Prostate gland (tissue), 2 donors: ENCODE results near the gene VSTM2B. TPM values are rescaled to one million over a fixed set of nuclear protein-coding genes. Genes with fewer than 3 reads are reported as not detected.

Experiments
- DNase-seq: peaks from one replicate; pipeline ENCODE4 v3.0.0-alpha.2; 2019; ENCODE audit warnings: low spot score
- H3K27ac ChIP-seq, 2 donors: fragments of 200-600 bp; sonication (generic); 2 replicates each; pipeline ENCODE4 v1.5.1; 2017 to 2019
- H3K27me3 ChIP-seq: fragments of 200-600 bp; sonication (generic); replicated peaks from 2 replicates; pipeline ENCODE4 v1.5.1; 2019; ENCODE audit not compliant: insufficient read depth
- H3K36me3 ChIP-seq, 2 donors: fragments of 200-600 bp; sonication (generic); 1 replicate in 1 of 2; 2 replicates in 1 of 2; pipeline versions ENCODE4 v1.5.1 to v1.8.1; 2017 to 2019
- H3K4me1 ChIP-seq: fragments of 200-600 bp; sonication (generic); replicated peaks from 2 replicates; pipeline ENCODE4 v1.5.1; 2019
- H3K4me3 ChIP-seq, 2 donors: fragments of 200-600 bp; sonication (generic); 2 replicates each; pipeline ENCODE4 v1.5.1; 2017 to 2019
- H3K9me3 ChIP-seq: fragments of 200-600 bp; sonication (generic); 2 replicates; pipeline ENCODE4 v1.5.1; 2017
- CTCF ChIP-seq, 4 experiments: fragments of 200-600 bp in 2 of 4; fragments of 450-650 bp in 2 of 4; sonication (generic) in 2 of 4; IDR thresholded peaks; 1 replicate in 3 of 4; 2 replicates in 1 of 4; pipeline ENCODE4 v1.5.1; 2016 to 2019; ENCODE audit warnings: antibody characterized with exemption in 4 of 4, mild to moderate bottlenecking in 2 of 4, moderate library complexity in 2 of 4
- POLR2A ChIP-seq: fragments of 450-650 bp; IDR thresholded peaks from one replicate; pipeline ENCODE4 v1.6.1; 2016; ENCODE audit warnings: antibody characterized with exemption, mild to moderate bottlenecking
- POLR2AphosphoS5 ChIP-seq: sonication (generic); formaldehyde crosslinking; IDR thresholded peaks from one replicate; pipeline ENCODE4 v1.6.1; 2017; ENCODE audit warnings: antibody characterized with exemption
- WGBS: methylation state at CpG from one replicate; pipeline ENCODE4 v1.1.5; 2018; 5-methylcytosine and 5-hydroxymethylcytosine counted together
- intact Hi-C: fragments of 100-400 bp; cut with DNase I; formaldehyde crosslinking; loops from one replicate; pipeline ENCODE4 v1.14.2; 2022
- total RNA-seq, 2 donors: library from RNA; depleted of rRNA; stranded (reverse); fragments of >200 nt; gene quantifications; one replicate each; pipeline ENCODE4 v1.1.0, GENCODE V29; 2016

Gene VSTM2B
- total RNA-seq, 2 donors from 2014 or later = not detected

GRCh38 chr19:29538651-29539050, 12.9 kb downstream of the VSTM2B start:
- Histone ChIP-seq H3K27ac (no peak overlapping the region), H3K4me3 (no peak overlapping the region), H3K9me3 (no peaks in the 10 kb centered on the region), H3K4me1 (no peaks in the 10 kb centered on the region), H3K36me3 (no peaks in the 10 kb centered on the region), H3K27me3 (no peaks in the 10 kb centered on the region)
- TF ChIP-seq CTCF (IDR thresholded peaks at IDR 0.05) = no peak
- TF ChIP-seq POLR2A = no peak
- no peak for TF ChIP-seq POLR2AphosphoS5
- DNase-seq = no peak
- intact Hi-C loops = no loop called here
- WGBS = 64% methylated on average over 3 of the region's 3 CpGs

GRCh38 chr19:29539131-29539530, 13.3 kb downstream of the VSTM2B start:
- DNase-seq = no peak
- H3K4me1 ChIP-seq = no peaks in the 10 kb centered on the region
- H3K27me3 ChIP-seq = no peaks in the 10 kb centered on the region
- H3K27ac ChIP-seq = no peak overlapping the region
- H3K36me3 ChIP-seq = no peaks in the 10 kb centered on the region
- TF ChIP-seq POLR2A = no peak
- no peak for TF ChIP-seq CTCF (IDR thresholded peaks at IDR 0.05)
- no peak for TF ChIP-seq POLR2AphosphoS5
- no peak overlapping the region for H3K4me3 ChIP-seq
- intact Hi-C loops = no loop called here
- WGBS = 83% methylated on average over 9 of the region's 9 CpGs
- H3K9me3 ChIP-seq = no peaks in the 10 kb centered on the region

- intact Hi-C loops = no loop called here
These were observed 13.9 kb downstream of the VSTM2B start for GRCh38 chr19:29539670-29540069.

GRCh38 chr19:29540114-29540513, 14.3 kb downstream of the VSTM2B start:
- Histone ChIP-seq H3K27ac (no peak overlapping the region), H3K4me3 (no peak overlapping the region), H3K36me3 (no peaks in the 10 kb centered on the region), H3K9me3 (no peaks in the 10 kb centered on the region), H3K27me3 (no peaks in the 10 kb centered on the region), H3K4me1 (no peaks in the 10 kb centered on the region)
- intact Hi-C loops = no loop called here
- TF ChIP-seq POLR2A (no peak), POLR2AphosphoS5 (no peak)
- WGBS = 71% methylated on average over 1 of the region's 1 CpG
- no peak for DNase-seq

More at GRCh38 chr19:29539670-29540069, 13.9 kb downstream of the VSTM2B start:
- WGBS = 19% methylated on average over 6 of the region's 6 CpGs
- Histone ChIP-seq H3K9me3 (no peaks in the 10 kb centered on the region), H3K4me1 (no peaks in the 10 kb centered on the region), H3K36me3 (no peaks in the 10 kb centered on the region), H3K27me3 (no peaks in the 10 kb centered on the region), H3K27ac (no peak overlapping the region), H3K4me3 (no peak overlapping the region)
- no peak for DNase-seq
- TF ChIP-seq POLR2AphosphoS5 = no peak
- no peak for TF ChIP-seq POLR2A
- TF ChIP-seq CTCF (IDR thresholded peaks at IDR 0.05) = no peak

- Histone ChIP-seq H3K27ac (no peak overlapping the region), H3K4me1 (no peaks in the 10 kb centered on the region), H3K4me3 (no peak overlapping the region), H3K9me3 (no peaks in the 10 kb centered on the region), H3K27me3 (no peaks in the 10 kb centered on the region), H3K36me3 (no peaks in the 10 kb centered on the region)
- WGBS = 86% methylated on average over 3 of the region's 3 CpGs
- TF ChIP-seq CTCF (IDR thresholded peaks at IDR 0.05) (no peak), POLR2AphosphoS5 (no peak)
- intact Hi-C loops = no loop called here
- no peak for DNase-seq
These were observed 15.9 kb downstream of the VSTM2B start for GRCh38 chr19:29541473-29542253.
